ENCODE measurements around the gene PPP5C. TPM values are rescaled to one million over a fixed set of nuclear protein-coding genes. Genes with fewer than 3 reads are reported as not detected.

The PPP5C gene
- total RNA-seq, 1 experiment from 2014 or later: 102 TPM

DNA sequence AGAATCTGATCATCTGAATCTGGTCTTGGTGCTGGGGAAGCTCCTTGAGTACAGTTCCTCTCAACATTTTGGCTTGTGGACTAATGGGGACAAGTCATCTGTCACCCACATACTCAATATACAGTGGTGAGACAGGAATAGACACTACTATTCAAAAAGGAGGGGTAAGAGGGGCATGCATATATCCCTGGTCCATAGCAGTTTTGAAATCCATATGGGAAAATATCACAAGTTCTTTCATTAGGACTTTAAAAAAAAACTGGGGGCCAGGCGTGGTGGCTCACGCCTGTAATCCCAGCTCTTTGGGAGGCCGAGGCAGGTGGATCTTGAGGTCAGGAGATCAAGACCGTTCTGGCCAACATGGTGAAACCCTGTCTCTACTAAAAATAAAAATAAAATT lies 20.3 kb upstream of the PPP5C start:
- ATAC-seq: no peak
- no peaks in the 10 kb centered on the region for H3K27me3 ChIP-seq (ENCODE audit: insufficient read depth, low read length)
- CTCF ChIA-PET: no interaction called here
- no peak overlapping the region for H2AFZ ChIP-seq (ENCODE audit: low read depth, low read length, poor library complexity, severe bottlenecking)
- no peaks in the 10 kb centered on the region for H3K4me1 ChIP-seq (ENCODE audit: control insufficient read depth in 1 of 2, insufficient read depth in 2 of 2, low read length in 2 of 2)
- no peak for TF ChIP-seq REST (IDR thresholded peaks at IDR 0.05; ENCODE audit: low read depth)
- TF ChIP-seq POLR2AphosphoS5 (IDR thresholded peaks at IDR 0.05; ENCODE audit: low read depth, low read length): no peak
- TF ChIP-seq CEBPB (IDR thresholded peaks at IDR 0.05; ENCODE audit: low read depth): no peak
- no peak for TF ChIP-seq EGR1 (IDR thresholded peaks at IDR 0.05; ENCODE audit: low read depth)
- TF ChIP-seq CBX3 (IDR thresholded peaks at IDR 0.05; ENCODE audit: low read depth): no peak
- TF ChIP-seq, protein P1, sequence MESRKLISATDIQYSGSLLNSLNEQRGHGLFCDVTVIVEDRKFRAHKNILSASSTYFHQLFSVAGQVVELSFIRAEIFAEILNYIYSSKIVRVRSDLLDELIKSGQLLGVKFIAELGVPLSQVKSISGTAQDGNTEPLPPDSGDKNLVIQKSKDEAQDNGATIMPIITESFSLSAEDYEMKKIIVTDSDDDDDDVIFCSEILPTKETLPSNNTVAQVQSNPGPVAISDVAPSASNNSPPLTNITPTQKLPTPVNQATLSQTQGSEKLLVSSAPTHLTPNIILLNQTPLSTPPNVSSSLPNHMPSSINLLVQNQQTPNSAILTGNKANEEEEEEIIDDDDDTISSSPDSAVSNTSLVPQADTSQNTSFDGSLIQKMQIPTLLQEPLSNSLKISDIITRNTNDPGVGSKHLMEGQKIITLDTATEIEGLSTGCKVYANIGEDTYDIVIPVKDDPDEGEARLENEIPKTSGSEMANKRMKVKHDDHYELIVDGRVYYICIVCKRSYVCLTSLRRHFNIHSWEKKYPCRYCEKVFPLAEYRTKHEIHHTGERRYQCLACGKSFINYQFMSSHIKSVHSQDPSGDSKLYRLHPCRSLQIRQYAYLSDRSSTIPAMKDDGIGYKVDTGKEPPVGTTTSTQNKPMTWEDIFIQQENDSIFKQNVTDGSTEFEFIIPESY (IDR thresholded peaks at IDR 0.05; ENCODE audit: extremely low read depth, insufficient replicate concordance, low read length): no peak
- TF ChIP-seq SIN3A (IDR thresholded peaks at IDR 0.05; ENCODE audit: low read depth): no peak
- TF ChIP-seq POLR2A (IDR thresholded peaks at IDR 0.05; ENCODE audit: borderline replicate concordance, extremely low read depth, insufficient read depth, insufficient read length): no peak
- no peak for TF ChIP-seq FOSL1 (IDR thresholded peaks at IDR 0.05; ENCODE audit: low read depth)
- no peak for TF ChIP-seq SP1 (IDR thresholded peaks at IDR 0.05; ENCODE audit: low read depth)
- no peak for TF ChIP-seq SRF (IDR thresholded peaks at IDR 0.05; ENCODE audit: low read depth)
- no peak for TF ChIP-seq EZH2 (IDR thresholded peaks at IDR 0.05)
- no peak for TF ChIP-seq TCF7L2 (IDR thresholded peaks at IDR 0.05; ENCODE audit: borderline replicate concordance, extremely low read depth, insufficient read depth, insufficient read length)
- TF ChIP-seq RAD21 (IDR thresholded peaks at IDR 0.05; ENCODE audit: low read depth): no peak
- no peak for TF ChIP-seq ZFX (IDR thresholded peaks at IDR 0.05)
- TF ChIP-seq MAX (IDR thresholded peaks at IDR 0.05): no peak
- no peak overlapping the region for H3K27ac ChIP-seq (ENCODE audit: low read depth, low read length)
- intact Hi-C loops (cut with micrococcal nuclease): no loop called here
- H3K79me2 ChIP-seq (ENCODE audit: insufficient read depth, low read length): no peaks in the 10 kb centered on the region
- no peak overlapping the region for H3K9ac ChIP-seq (ENCODE audit: low read length)
- RAD21 ChIA-PET (ENCODE audit: low non-redundant PET in 1 of 2, low total read pairs in 2 of 2, uncharacterized antibody in 2 of 2, unreplicated experiment in 2 of 2): no interaction called here
- peaks cover 6 to 22% of the 10 kb centered on the region in 2 experiments; a peak in 2 of 4 replicates for H3K9me3 ChIP-seq (ENCODE audit: control insufficient read depth in 1 of 2, insufficient read depth in 1 of 2, low read depth in 1 of 2, low read length in 2 of 2)
- DNase-seq (ENCODE audit: low read depth, low spot score): no peak
- no peaks in the 10 kb centered on the region for H3K9me2 ChIP-seq (ENCODE audit: insufficient read depth)
- POLR2A ChIA-PET: no interaction called here
- no TSS peak for BruUV-seq (replicated peaks)
- H3K36me3 ChIP-seq (ENCODE audit: control insufficient read depth in 1 of 2, insufficient read depth in 2 of 2, low read length in 2 of 2): no peaks in the 10 kb centered on the region
- H4K20me1 ChIP-seq (ENCODE audit: insufficient read depth): no peaks in the 10 kb centered on the region
- no peak overlapping the region for H3K4me3 ChIP-seq (replicated peaks in 1 of 2; ENCODE audit: low read depth in 1 of 2, low read length in 2 of 2)
- no peak overlapping the region for H3K4me2 ChIP-seq (ENCODE audit: low read length)

All from HCT116 (cell line).